ENCODE measurements around the gene PTRH1.

- no peak for TF ChIP-seq CTCF (IDR thresholded peaks at IDR 0.05 in 2 of 3, conservative IDR thresholded peaks at IDR 0.05 in 1 of 3; ENCODE audit: borderline replicate concordance in 1 of 3, insufficient read depth in 1 of 3, low read depth in 2 of 3, low read length in 2 of 3)
- TF ChIP-seq SIN3A (IDR thresholded peaks at IDR 0.05; ENCODE audit: low read depth) = no peak
- no peak for TF ChIP-seq POLR2A (IDR thresholded peaks at IDR 0.05; ENCODE audit: borderline replicate concordance, extremely low read depth, insufficient read depth, insufficient read length)
- no peak for TF ChIP-seq ELF1 (IDR thresholded peaks at IDR 0.05; ENCODE audit: borderline replicate concordance, low read depth)
- TF ChIP-seq POLR2AphosphoS5 (IDR thresholded peaks at IDR 0.05; ENCODE audit: low read depth, low read length) = no peak
- no peak for TF ChIP-seq REST (IDR thresholded peaks at IDR 0.05; ENCODE audit: low read depth)
- no peak for TF ChIP-seq EZH2 (IDR thresholded peaks at IDR 0.05)
Observed at GRCh38 chr9:127714020-127714750, 1.3 kb downstream of the PTRH1 start.
